Measurements from ENCODE around the gene MOSPD3. TPM values are rescaled to one million over a fixed set of nuclear protein-coding genes. Genes with fewer than 3 reads are reported as not detected.

MOSPD3 gene
- total RNA-seq, 1 donor from 2014 or later = 31.7 TPM

DNA sequence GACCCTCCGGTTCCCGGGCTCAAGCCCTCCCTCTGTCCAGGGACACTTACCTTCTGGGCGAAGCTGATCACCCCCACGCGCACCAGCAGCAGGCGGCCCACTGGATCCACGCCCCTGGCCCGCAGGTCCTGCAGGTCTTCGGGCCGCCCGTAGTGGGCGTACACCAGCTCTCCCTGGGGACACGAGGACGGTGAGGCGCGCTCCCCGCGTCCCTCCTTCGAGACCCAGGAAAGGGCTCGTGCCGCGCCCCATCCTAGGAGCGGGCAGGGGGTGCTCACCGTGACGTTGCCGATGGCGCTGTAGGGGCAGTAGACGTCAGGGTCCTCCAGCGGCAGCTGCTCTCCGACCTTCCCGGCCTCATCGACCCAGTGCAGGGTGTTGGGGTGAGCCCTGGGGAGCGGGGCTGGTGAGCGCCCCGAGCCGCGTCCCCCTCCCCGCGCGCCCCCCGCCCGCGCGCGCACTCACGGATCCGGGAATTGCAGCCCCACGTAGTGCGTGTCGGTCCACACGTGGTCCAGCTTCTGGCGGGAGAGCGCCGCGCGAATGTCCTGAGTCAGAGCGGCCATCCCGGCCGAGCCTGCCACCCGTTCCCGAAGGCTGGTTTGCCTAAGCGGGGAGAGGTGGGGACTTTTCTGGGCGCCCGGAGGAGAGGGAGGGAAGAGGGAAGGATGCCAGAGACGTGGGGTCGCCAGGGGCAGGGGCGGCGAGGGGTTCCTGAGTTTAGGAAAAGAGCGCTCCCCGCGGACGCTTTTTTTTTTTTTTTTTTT, 20.8 kb downstream of the MOSPD3 start:
- TF ChIP-seq, protein P1, sequence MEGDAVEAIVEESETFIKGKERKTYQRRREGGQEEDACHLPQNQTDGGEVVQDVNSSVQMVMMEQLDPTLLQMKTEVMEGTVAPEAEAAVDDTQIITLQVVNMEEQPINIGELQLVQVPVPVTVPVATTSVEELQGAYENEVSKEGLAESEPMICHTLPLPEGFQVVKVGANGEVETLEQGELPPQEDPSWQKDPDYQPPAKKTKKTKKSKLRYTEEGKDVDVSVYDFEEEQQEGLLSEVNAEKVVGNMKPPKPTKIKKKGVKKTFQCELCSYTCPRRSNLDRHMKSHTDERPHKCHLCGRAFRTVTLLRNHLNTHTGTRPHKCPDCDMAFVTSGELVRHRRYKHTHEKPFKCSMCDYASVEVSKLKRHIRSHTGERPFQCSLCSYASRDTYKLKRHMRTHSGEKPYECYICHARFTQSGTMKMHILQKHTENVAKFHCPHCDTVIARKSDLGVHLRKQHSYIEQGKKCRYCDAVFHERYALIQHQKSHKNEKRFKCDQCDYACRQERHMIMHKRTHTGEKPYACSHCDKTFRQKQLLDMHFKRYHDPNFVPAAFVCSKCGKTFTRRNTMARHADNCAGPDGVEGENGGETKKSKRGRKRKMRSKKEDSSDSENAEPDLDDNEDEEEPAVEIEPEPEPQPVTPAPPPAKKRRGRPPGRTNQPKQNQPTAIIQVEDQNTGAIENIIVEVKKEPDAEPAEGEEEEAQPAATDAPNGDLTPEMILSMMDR (IDR thresholded peaks at IDR 0.05; ENCODE audit: unreplicated experiment) = peak; percentile 31
- Mint-ChIP-seq H3K9me3 (ENCODE audit: unreplicated experiment) (no peaks in the 10 kb centered on the region), H3K27me3 (ENCODE audit: unreplicated experiment) (peaks cover 7% of the 10 kb centered on the region), H3K36me3 (ENCODE audit: low read depth, unreplicated experiment) (no peaks in the 10 kb centered on the region), H3K4me3 (ENCODE audit: unreplicated experiment) (no peak overlapping the region), H3K27ac (ENCODE audit: unreplicated experiment) (no peak overlapping the region), H3K4me1 (ENCODE audit: unreplicated experiment) (peaks cover 6% of the 10 kb centered on the region)
- peak; percentile 50 for DNase-seq (ENCODE audit: low spot score)

DNA sequence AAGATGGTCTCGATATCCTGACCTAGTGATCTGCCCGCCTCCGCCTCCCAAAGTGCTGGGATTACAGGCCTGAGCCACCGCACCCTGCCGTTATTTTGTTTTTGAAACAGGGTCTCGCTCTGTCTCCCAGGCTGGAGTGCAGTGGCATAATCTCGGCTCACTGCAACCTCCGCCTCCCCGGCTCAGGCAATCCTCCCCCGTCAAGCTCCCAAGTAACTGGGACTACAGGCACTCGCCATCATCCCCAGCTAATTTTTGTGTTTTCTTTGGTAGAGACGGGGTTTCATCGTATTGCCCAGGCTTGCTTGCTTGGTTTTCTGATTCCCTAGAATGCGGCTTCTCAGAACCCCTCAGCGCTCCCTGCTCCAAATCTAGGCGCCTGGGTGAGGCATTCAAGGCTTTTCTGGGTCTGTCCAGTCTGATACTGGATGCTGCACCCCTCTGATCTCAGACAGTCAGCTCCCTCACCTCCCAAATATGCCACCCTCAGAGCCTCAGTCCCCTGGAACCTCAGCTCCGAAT, 27.7 kb downstream of the MOSPD3 start:
- no peaks in the 10 kb centered on the region for H3K27me3 Mint-ChIP-seq (ENCODE audit: unreplicated experiment)
- DNase-seq (ENCODE audit: low spot score) = no peak
- TF ChIP-seq, protein P1 (IDR thresholded peaks at IDR 0.05; ENCODE audit: unreplicated experiment) = no peak
- H3K36me3 Mint-ChIP-seq (ENCODE audit: low read depth, unreplicated experiment) = no peaks in the 10 kb centered on the region
- no peaks in the 10 kb centered on the region for H3K4me1 Mint-ChIP-seq (ENCODE audit: unreplicated experiment)
- no peaks in the 10 kb centered on the region for H3K9me3 Mint-ChIP-seq (ENCODE audit: unreplicated experiment)
- H3K27ac Mint-ChIP-seq (ENCODE audit: unreplicated experiment) = no peak overlapping the region
- H3K4me3 Mint-ChIP-seq (ENCODE audit: unreplicated experiment) = no peak overlapping the region

DNA sequence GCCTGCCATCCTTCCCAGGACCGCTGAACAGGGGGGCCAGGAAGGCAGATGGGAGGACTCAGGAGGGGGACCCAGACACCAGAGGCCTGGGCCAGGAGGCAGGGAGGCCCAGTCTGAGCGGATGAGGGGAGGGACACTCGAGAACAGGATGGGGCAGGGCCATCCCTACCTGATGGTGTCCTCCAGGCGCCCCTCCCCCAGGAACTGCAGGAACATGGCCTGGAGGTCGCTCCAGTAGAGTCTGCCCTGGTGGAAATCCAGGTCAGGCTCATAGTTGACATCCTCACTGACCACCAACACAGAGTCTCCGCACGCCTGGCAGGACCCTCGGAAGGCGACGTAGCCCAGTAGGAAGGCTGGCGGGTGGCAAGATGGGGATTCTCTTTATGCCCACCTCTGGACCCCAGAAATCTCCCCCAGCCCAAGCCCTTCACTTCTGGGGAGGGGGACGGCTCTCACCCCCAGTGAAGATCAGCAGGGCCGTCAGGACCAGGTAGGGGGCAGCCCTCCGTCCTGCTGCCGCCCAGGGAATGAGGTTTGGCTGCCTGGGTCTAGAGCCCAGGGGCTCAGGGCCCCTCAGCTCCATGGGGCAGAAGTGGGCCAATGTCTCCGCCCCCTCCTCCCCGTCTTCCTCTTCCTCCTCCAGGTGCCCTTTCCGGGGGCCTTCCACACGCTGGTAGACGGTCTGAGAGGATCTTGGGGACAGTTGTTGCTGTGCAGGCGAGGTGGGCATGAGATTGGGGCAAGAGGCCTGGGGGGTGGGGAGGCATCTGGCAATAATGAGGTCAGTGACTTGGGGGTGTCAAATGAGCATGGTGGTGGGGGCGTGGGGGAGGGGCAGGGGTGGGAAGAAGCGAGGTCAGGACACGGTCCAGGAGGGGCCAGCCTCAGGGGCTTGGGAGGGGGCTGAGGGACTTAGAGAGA, 28.4 kb downstream of the MOSPD3 start:
- Mint-ChIP-seq H3K27ac (ENCODE audit: unreplicated experiment) (no peak overlapping the region), H3K4me1 (ENCODE audit: unreplicated experiment) (no peaks in the 10 kb centered on the region), H3K36me3 (ENCODE audit: low read depth, unreplicated experiment) (no peaks in the 10 kb centered on the region), H3K4me3 (ENCODE audit: unreplicated experiment) (no peak overlapping the region), H3K9me3 (ENCODE audit: unreplicated experiment) (no peaks in the 10 kb centered on the region), H3K27me3 (ENCODE audit: unreplicated experiment) (no peaks in the 10 kb centered on the region)
- TF ChIP-seq, protein P1 (IDR thresholded peaks at IDR 0.05; ENCODE audit: unreplicated experiment) = no peak
- no peak for DNase-seq (ENCODE audit: low spot score)

DNA sequence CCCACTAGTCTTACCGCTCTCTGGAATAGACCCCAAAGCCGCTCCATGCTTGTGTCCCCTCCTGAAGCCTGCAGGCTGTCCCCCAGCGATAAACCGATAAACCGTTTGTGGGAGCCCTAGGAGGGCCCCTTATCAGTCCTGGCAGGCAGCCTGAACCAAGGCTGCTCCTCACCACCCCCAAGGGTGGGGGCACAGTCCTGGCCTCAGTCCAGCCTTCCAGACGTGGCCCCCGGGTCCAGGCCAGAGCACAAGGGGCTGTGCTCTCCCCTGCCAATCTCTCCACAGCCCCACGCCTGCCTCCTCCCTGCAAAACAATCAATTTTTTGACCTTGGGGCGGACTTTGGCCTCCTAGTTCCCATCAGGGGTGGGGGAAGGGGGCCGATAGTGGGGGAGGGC, 29.1 kb downstream of the MOSPD3 start, which contains the start of gene TFR2:
TFR2 (minus strand) TSS at position 90 of the 397 bp plus-strand sequence; CDS start at position 47, 43 bp downstream.
- Mint-ChIP-seq H3K27ac (ENCODE audit: unreplicated experiment) (no peak within 1 kb of the TSS), H3K4me1 (ENCODE audit: unreplicated experiment) (no peaks in the 10 kb centered on the region), H3K9me3 (ENCODE audit: unreplicated experiment) (no peaks in the 10 kb centered on the region), H3K27me3 (ENCODE audit: unreplicated experiment) (no peaks in the 10 kb centered on the region), H3K4me3 (ENCODE audit: unreplicated experiment) (no peak within 1 kb of the TSS), H3K36me3 (ENCODE audit: low read depth, unreplicated experiment) (no peaks in the 10 kb centered on the region)
- DNase-seq (ENCODE audit: low spot score) = no peak
- TF ChIP-seq, protein P1 (IDR thresholded peaks at IDR 0.05; ENCODE audit: unreplicated experiment) = no peak

Measured in endothelial cell (in vitro differentiated cells).